ENCODE data around the gene AKT2.

DNA sequence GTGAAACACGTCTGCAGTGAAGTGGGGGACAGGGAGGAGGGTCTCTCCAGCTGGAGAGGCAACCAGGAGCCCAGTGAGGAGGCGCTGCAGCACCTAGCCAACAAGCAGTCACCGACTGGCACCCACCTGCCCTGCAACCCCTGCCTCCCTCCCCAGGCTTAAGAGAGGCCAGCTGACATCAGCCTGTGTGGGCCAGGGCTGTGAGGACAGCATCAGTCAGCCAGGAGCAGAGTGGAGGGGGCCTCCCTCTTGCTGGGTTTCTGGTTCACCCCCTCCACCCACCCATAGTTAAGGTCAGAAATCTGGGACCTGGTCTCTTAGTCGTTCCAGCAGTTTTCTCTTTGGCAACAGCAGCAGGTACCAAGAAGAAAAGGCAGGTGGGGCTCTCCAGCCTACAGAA is 33.2 kb downstream of the AKT2 start:
- TF ChIP-seq EZH2 (IDR thresholded peaks at IDR 0.05; ENCODE audit: borderline replicate concordance, low read depth, low read length, poor library complexity, severe bottlenecking): no peak
- TF ChIP-seq, protein P1, sequence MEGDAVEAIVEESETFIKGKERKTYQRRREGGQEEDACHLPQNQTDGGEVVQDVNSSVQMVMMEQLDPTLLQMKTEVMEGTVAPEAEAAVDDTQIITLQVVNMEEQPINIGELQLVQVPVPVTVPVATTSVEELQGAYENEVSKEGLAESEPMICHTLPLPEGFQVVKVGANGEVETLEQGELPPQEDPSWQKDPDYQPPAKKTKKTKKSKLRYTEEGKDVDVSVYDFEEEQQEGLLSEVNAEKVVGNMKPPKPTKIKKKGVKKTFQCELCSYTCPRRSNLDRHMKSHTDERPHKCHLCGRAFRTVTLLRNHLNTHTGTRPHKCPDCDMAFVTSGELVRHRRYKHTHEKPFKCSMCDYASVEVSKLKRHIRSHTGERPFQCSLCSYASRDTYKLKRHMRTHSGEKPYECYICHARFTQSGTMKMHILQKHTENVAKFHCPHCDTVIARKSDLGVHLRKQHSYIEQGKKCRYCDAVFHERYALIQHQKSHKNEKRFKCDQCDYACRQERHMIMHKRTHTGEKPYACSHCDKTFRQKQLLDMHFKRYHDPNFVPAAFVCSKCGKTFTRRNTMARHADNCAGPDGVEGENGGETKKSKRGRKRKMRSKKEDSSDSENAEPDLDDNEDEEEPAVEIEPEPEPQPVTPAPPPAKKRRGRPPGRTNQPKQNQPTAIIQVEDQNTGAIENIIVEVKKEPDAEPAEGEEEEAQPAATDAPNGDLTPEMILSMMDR (conservative IDR thresholded peaks at IDR 0.05; ENCODE audit: low read depth, low read length): no peak
